Ishikawa (cell line): ENCODE measurements around the gene SCCPDH.

Experiments used
- CEBPB ChIP-seq: IDR thresholded peaks from 2 replicates; pipeline ENCODE4 v1.6.1; 2012
- EGR1 ChIP-seq: IDR thresholded peaks from 2 replicates; pipeline ENCODE4 v1.6.1; 2012
- EP300 ChIP-seq: IDR thresholded peaks from 2 replicates; pipeline ENCODE4 v1.6.1; 2012; ENCODE audit warnings: borderline replicate concordance
- FOXM1 ChIP-seq: IDR thresholded peaks from 2 replicates; pipeline ENCODE4 v1.6.1; 2012; ENCODE audit warnings: low read depth, borderline replicate concordance
- NFIC ChIP-seq: IDR thresholded peaks from 2 replicates; pipeline ENCODE4 v1.6.1; 2012
- RAD21 ChIP-seq: IDR thresholded peaks from 2 replicates; pipeline ENCODE4 v1.6.1; 2012; ENCODE audit warnings: low read depth
- TAF1 ChIP-seq: IDR thresholded peaks from 2 replicates; pipeline ENCODE4 v1.6.1; 2012; ENCODE audit warnings: low read depth, mild to moderate bottlenecking
- TCF12 ChIP-seq: IDR thresholded peaks from 2 replicates; pipeline ENCODE4 v1.6.1; 2012; ENCODE audit warnings: low read depth
- TEAD4 ChIP-seq: IDR thresholded peaks from 2 replicates; pipeline ENCODE4 v1.6.1; 2012
- YY1 ChIP-seq: IDR thresholded peaks from 2 replicates; pipeline ENCODE4 v1.6.1; 2012; ENCODE audit warnings: low read depth
- TF ChIP-seq, protein P1 (sequence below): IDR thresholded peaks from 2 replicates; pipeline ENCODE4 v1.6.1; 2012; ENCODE audit warnings: low read depth, mild to moderate bottlenecking
- TF ChIP-seq, protein P2 (sequence below): IDR thresholded peaks from 2 replicates; pipeline ENCODE4 v1.6.1; 2012
- TF ChIP-seq, protein P3 (sequence below): IDR thresholded peaks from 2 replicates; pipeline ENCODE4 v1.6.1; 2012

DNA sequence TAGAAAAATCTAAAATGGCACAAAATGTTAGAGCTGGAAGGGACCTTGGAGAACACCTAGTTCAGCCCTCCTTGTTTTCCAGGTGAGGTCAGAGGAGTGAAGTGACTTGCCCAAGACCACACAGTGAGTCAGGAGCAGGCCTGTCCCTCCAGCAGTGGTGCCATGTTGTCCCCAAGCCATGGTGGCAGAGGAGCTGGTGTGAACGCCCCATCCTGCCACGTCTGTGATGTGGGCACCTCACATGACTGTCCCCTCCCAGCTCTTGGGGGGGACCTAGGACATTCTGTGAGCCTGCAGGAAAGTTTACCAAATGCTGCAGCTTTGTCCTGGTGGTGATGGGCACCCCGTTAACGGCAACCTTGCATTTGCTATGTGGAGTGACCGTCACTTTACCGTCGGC lies 66.2 kb downstream of the SCCPDH start:
- TF ChIP-seq CEBPB (no peak), FOXM1 (no peak), YY1 (no peak), TAF1 (no peak), EP300 (no peak), RAD21 (no peak), NFIC (no peak), TEAD4 (no peak), EGR1 (no peak), TCF12 (no peak)
- TF ChIP-seq, protein P1, sequence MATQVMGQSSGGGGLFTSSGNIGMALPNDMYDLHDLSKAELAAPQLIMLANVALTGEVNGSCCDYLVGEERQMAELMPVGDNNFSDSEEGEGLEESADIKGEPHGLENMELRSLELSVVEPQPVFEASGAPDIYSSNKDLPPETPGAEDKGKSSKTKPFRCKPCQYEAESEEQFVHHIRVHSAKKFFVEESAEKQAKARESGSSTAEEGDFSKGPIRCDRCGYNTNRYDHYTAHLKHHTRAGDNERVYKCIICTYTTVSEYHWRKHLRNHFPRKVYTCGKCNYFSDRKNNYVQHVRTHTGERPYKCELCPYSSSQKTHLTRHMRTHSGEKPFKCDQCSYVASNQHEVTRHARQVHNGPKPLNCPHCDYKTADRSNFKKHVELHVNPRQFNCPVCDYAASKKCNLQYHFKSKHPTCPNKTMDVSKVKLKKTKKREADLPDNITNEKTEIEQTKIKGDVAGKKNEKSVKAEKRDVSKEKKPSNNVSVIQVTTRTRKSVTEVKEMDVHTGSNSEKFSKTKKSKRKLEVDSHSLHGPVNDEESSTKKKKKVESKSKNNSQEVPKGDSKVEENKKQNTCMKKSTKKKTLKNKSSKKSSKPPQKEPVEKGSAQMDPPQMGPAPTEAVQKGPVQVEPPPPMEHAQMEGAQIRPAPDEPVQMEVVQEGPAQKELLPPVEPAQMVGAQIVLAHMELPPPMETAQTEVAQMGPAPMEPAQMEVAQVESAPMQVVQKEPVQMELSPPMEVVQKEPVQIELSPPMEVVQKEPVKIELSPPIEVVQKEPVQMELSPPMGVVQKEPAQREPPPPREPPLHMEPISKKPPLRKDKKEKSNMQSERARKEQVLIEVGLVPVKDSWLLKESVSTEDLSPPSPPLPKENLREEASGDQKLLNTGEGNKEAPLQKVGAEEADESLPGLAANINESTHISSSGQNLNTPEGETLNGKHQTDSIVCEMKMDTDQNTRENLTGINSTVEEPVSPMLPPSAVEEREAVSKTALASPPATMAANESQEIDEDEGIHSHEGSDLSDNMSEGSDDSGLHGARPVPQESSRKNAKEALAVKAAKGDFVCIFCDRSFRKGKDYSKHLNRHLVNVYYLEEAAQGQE = no peak
- TF ChIP-seq, protein P2, sequence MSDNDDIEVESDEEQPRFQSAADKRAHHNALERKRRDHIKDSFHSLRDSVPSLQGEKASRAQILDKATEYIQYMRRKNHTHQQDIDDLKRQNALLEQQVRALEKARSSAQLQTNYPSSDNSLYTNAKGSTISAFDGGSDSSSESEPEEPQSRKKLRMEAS = no peak
- TF ChIP-seq, protein P3, sequence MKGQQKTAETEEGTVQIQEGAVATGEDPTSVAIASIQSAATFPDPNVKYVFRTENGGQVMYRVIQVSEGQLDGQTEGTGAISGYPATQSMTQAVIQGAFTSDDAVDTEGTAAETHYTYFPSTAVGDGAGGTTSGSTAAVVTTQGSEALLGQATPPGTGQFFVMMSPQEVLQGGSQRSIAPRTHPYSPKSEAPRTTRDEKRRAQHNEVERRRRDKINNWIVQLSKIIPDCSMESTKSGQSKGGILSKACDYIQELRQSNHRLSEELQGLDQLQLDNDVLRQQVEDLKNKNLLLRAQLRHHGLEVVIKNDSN = no peak
